Activated CD4-positive, alpha-beta T cell treated with anti-CD3 and anti-CD28 coated beads, Interleukin-2, Interleukin-4, amounts not matched to agents 100 ng/mL and 50 ng/mL, durations not matched to agents 16 hours and 8 hours (primary cell): ENCODE results near the gene DTD2.
"Not testable (repeated sequence)": the region's sequence is repeated elsewhere in the genome, so short reads cannot be mapped to it uniquely, and the experiment has no call there.

Source experiments
- DNase-seq: peaks from one replicate; pipeline ENCODE4 v3.0.0-alpha.2; 2020; ENCODE audit warnings: low spot score

The DTD2 gene

GRCh38 chr14:31441273-31442111, 15.8 kb downstream of the DTD2 start:
- no peak for DNase-seq

GRCh38 chr14:31440280-31440679, 17.0 kb downstream of the DTD2 start:
- no peak for DNase-seq

GRCh38 chr14:31439561-31439960, 17.7 kb downstream of the DTD2 start:
- no peak for DNase-seq

- not testable (repeated sequence) for DNase-seq
Measured at GRCh38 chr14:31437045-31437691, 20.1 kb downstream of the DTD2 start.

- no peak for DNase-seq
Measured at GRCh38 chr14:31435276-31435675, 22.0 kb downstream of the DTD2 start.

GRCh38 chr14:31430634-31431264, 26.6 kb downstream of the DTD2 start:
- no peak for DNase-seq

- DNase-seq, result no peak
Measured at GRCh38 chr14:31429791-31430190, 27.5 kb downstream of the DTD2 start.

GRCh38 chr14:31428011-31428410, 29.3 kb downstream of the DTD2 start:
- DNase-seq, result no peak

- no peak for DNase-seq
Measured at GRCh38 chr14:31426663-31427062, 30.6 kb downstream of the DTD2 start.

- no peak for DNase-seq
Measured at GRCh38 chr14:31425905-31426304, 31.4 kb downstream of the DTD2 start.

- no peak for DNase-seq
Measured at GRCh38 chr14:31421200-31421599, 36.1 kb downstream of the DTD2 start.

GRCh38 chr14:31420319-31421111, 36.8 kb downstream of the DTD2 start, which contains the start of gene HEATR5A:
HEATR5A (minus strand) TSS chr14:31420550; CDS start chr14:31402975, 17,575 bp downstream.
- peak; percentile 91 for DNase-seq

- DNase-seq, result no peak
Measured at GRCh38 chr14:31419967-31420318, 37.4 kb downstream of the DTD2 start.

GRCh38 chr14:31419179-31419966, 37.9 kb downstream of the DTD2 start:
- DNase-seq, result no peak

- DNase-seq, result no peak
Measured at GRCh38 chr14:31418440-31418839, 38.9 kb downstream of the DTD2 start.

GRCh38 chr14:31414190-31414833, 43.0 kb downstream of the DTD2 start:
- DNase-seq, result no peak

GRCh38 chr14:31411218-31411727, 46.0 kb downstream of the DTD2 start:
- no peak for DNase-seq

- no peak for DNase-seq
Measured at GRCh38 chr14:31410048-31410650, 47.2 kb downstream of the DTD2 start.

GRCh38 chr14:31408421-31408820, 48.9 kb downstream of the DTD2 start:
- no peak for DNase-seq

- no peak for DNase-seq
Measured at GRCh38 chr14:31405599-31406232, 51.6 kb downstream of the DTD2 start.
